ENCODE results near the gene CIPC. TPM values are rescaled to one million over a fixed set of nuclear protein-coding genes. Genes with fewer than 3 reads are reported as not detected.

CIPC gene
- total and polyA plus RNA-seq, 2 of the 4 experiments (the other 2 are of a cell fraction) = 6.6 to 12.9 TPM

DNA sequence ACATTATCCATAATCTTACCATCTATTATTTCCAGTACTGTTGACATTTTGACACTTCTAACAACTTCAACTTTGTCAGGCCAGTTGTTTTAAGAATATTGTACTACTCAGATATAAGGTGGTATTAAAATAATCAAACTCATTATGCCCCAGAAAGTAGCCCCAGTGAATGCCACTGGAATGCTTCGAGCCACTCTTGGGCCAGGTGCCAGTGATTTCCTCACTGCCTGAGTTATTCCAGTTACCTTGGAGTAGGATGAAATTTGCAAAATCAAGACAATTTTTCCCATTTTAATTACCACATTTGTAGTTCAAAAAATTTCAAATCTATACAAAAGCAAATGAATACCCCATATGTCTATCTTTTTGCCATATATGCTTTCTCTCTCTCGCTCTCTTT lies 9.2 kb downstream of the CIPC start:
- Histone ChIP-seq H3K23ac (ENCODE audit: low read depth, low read length) (no peak overlapping the region), H2BK120ac (ENCODE audit: low read depth, low read length) (no peak overlapping the region), H4K91ac (ENCODE audit: insufficient read depth, low read depth, low read length) (no peak overlapping the region), H3K9ac (ENCODE audit: low read depth, low read length) (no peak overlapping the region), H2BK15ac (ENCODE audit: low read depth, low read length) (no peak overlapping the region), H3K9me3 (ENCODE audit: control insufficient read depth, insufficient read depth, low read length) (no peaks in the 10 kb centered on the region), H2BK5ac (ENCODE audit: low read depth, low read length, poor library complexity, severe bottlenecking) (no peak overlapping the region), H3K27ac (ENCODE audit: insufficient read depth, low read length) (no peak overlapping the region), H3K27me3 (ENCODE audit: control insufficient read depth, insufficient read depth, low read length) (no peaks in the 10 kb centered on the region), H4K8ac (ENCODE audit: low read depth in 2 of 2, low read length in 2 of 2) (no peak overlapping the region), H3K56ac (ENCODE audit: extremely low read depth, insufficient read depth, low read length) (no peak overlapping the region), H4K20me1 (ENCODE audit: insufficient read depth, low read length) (no peaks in the 10 kb centered on the region), H3K4ac (ENCODE audit: low read depth, low read length) (no peak overlapping the region), H3K36me3 (ENCODE audit: control insufficient read depth, insufficient read depth, low read length) (peaks cover 10% of the 10 kb centered on the region), H3K79me1 (ENCODE audit: low read depth in 1 of 2, low read length in 2 of 2) (peaks cover 16 to 17% of the 10 kb centered on the region in 2 experiments; a peak in 3 of 4 replicates), H3K4me1 (ENCODE audit: control insufficient read depth, insufficient read depth, low read length) (no peaks in the 10 kb centered on the region), H2AFZ (replicated peaks; ENCODE audit: low read length, poor library complexity) (no peak overlapping the region), H3K9me1 (ENCODE audit: insufficient read depth, low read length) (no peaks in the 10 kb centered on the region), H3K18ac (ENCODE audit: low read depth, low read length) (no peak overlapping the region), H3K4me2 (ENCODE audit: low read depth, low read length) (no peak overlapping the region), H3K4me3 (ENCODE audit: insufficient read depth, low read depth, low read length) (no peak overlapping the region), H4K5ac (ENCODE audit: low read depth, low read length) (no peak overlapping the region), H2AK5ac (ENCODE audit: low read depth, low read length) (no peak overlapping the region), H2BK20ac (ENCODE audit: low read depth, low read length) (no peak overlapping the region), H2AK9ac (replicated peaks; ENCODE audit: low read depth, low read length, poor library complexity) (no peak overlapping the region), H3K14ac (replicated peaks; ENCODE audit: low read depth, low read length) (no peak overlapping the region)
- TF ChIP-seq CHD1 (IDR thresholded peaks at IDR 0.05; ENCODE audit: low read depth, low read length) = no peak
- TF ChIP-seq, protein P1, sequence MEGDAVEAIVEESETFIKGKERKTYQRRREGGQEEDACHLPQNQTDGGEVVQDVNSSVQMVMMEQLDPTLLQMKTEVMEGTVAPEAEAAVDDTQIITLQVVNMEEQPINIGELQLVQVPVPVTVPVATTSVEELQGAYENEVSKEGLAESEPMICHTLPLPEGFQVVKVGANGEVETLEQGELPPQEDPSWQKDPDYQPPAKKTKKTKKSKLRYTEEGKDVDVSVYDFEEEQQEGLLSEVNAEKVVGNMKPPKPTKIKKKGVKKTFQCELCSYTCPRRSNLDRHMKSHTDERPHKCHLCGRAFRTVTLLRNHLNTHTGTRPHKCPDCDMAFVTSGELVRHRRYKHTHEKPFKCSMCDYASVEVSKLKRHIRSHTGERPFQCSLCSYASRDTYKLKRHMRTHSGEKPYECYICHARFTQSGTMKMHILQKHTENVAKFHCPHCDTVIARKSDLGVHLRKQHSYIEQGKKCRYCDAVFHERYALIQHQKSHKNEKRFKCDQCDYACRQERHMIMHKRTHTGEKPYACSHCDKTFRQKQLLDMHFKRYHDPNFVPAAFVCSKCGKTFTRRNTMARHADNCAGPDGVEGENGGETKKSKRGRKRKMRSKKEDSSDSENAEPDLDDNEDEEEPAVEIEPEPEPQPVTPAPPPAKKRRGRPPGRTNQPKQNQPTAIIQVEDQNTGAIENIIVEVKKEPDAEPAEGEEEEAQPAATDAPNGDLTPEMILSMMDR (conservative IDR thresholded peaks at IDR 0.05; ENCODE audit: low read depth, low read length) = no peak
- TF ChIP-seq RFX5 (IDR thresholded peaks at IDR 0.05; ENCODE audit: low read depth, low read length) = no peak
- no peak for TF ChIP-seq MAZ (IDR thresholded peaks at IDR 0.05; ENCODE audit: borderline replicate concordance, low read depth, low read length)
- TF ChIP-seq POLR2A (IDR thresholded peaks at IDR 0.05; ENCODE audit: low read depth, low read length) = no peak
- no peak for TF ChIP-seq CEBPB (IDR thresholded peaks at IDR 0.05; ENCODE audit: low read depth, low read length)
- no peak for TF ChIP-seq MAFK (IDR thresholded peaks at IDR 0.05; ENCODE audit: low read depth, low read length)
- no peak for TF ChIP-seq RCOR1 (IDR thresholded peaks at IDR 0.05; ENCODE audit: insufficient replicate concordance, low read length)
- TF ChIP-seq MXI1 (IDR thresholded peaks at IDR 0.05; ENCODE audit: borderline replicate concordance, low read depth, low read length) = no peak
- TF ChIP-seq NFE2L2 (IDR thresholded peaks at IDR 0.05; ENCODE audit: low read depth, low read length) = no peak
- TF ChIP-seq FOS (IDR thresholded peaks at IDR 0.05; ENCODE audit: low read depth, low read length) = no peak
- CTCF ChIA-PET = no interaction called here
- WGBS, 2 experiments (ENCODE audit: extremely low coverage in 2 of 2, insufficient read length in 1 of 2) = 100% methylated on average over 1 of the region's 2 CpGs; no CpG with 5 or more reads in 1 of the 2 experiments
- POLR2A ChIA-PET (ENCODE audit: unreplicated experiment) = no interaction called here
- no peak for DNase-seq
- in situ Hi-C loops (cut with MboI; ENCODE audit: low sequenced_read_pairs) (no loop called here), dilution Hi-C loops (cut with HindIII; ENCODE audit: low sequenced_read_pairs, unreplicated experiment) (no loop called here), intact Hi-C loops (cut with micrococcal nuclease) (no loop called here)
- no TSS peak for BruUV-seq (replicated peaks)
- ATAC-seq (ENCODE audit: low read depth) = no peak

Measured in IMR-90 (cell line).